DMS153 (cell line): ENCODE results near the gene PHF19.

Experiments used
- DNase-seq: peaks from one replicate; lab custom pipeline; 2025; lab: John Stamatoyannopoulos, UW

Gene PHF19

GRCh38 chr9:120876842-120877240 is at the start of gene PHF19:
TSS of gene PHF19 (minus strand) at chr9:120877188. CDS start at chr9:120874741, 2,447 bp downstream.
- DNase-seq = no peak

GRCh38 chr9:120926397-120926928 is 49.5 kb upstream of the PHF19 start, which contains the start of gene TRAF1:
TSS of gene TRAF1 (minus strand) at chr9:120926796. CDS start at chr9:120926075, 721 bp downstream.
- DNase-seq = no peak

- no peak for DNase-seq
Observed at GRCh38 chr9:120925535-120926396, 48.8 kb upstream of the PHF19 start.

- DNase-seq = no peak
Observed at GRCh38 chr9:120924698-120925534, 47.9 kb upstream of the PHF19 start.

GRCh38 chr9:120923620-120924328 is 46.8 kb upstream of the PHF19 start:
- DNase-seq = no peak

- no peak for DNase-seq
Observed at GRCh38 chr9:120922404-120923195, 45.6 kb upstream of the PHF19 start.

GRCh38 chr9:120921661-120922181 is 44.7 kb upstream of the PHF19 start:
- DNase-seq = no peak

GRCh38 chr9:120920806-120921178 is 43.8 kb upstream of the PHF19 start:
- no peak for DNase-seq

GRCh38 chr9:120919843-120920805 is 43.1 kb upstream of the PHF19 start:
- no peak for DNase-seq

- DNase-seq = no peak
Observed at GRCh38 chr9:120918931-120919842, 42.2 kb upstream of the PHF19 start.

- no peak for DNase-seq
Observed at GRCh38 chr9:120917929-120918762, 41.2 kb upstream of the PHF19 start.

GRCh38 chr9:120916991-120917880 is 40.2 kb upstream of the PHF19 start:
- no peak for DNase-seq

GRCh38 chr9:120916588-120916987 is 39.6 kb upstream of the PHF19 start:
- DNase-seq = no peak

- DNase-seq = no peak
Observed at GRCh38 chr9:120915854-120916470, 39.0 kb upstream of the PHF19 start.

- no peak for DNase-seq
Observed at GRCh38 chr9:120914953-120915352, 38.0 kb upstream of the PHF19 start.

- no peak for DNase-seq
Observed at GRCh38 chr9:120914396-120914795, 37.4 kb upstream of the PHF19 start.
